Urothelium cell line (cell line): ENCODE measurements around the gene PRAC2.

Experiments used
- DNase-seq: peaks from one replicate; pipeline ENCODE4 v3.0.0; 2011; ENCODE audit warnings: low spot score, mixed read lengths
- FAIRE-seq: peaks from 2 replicates; lab custom pipeline; 2011; peaks lifted over from hg19 to GRCh38; lab: Jason Lieb, UNC

PRAC2 gene

DNA sequence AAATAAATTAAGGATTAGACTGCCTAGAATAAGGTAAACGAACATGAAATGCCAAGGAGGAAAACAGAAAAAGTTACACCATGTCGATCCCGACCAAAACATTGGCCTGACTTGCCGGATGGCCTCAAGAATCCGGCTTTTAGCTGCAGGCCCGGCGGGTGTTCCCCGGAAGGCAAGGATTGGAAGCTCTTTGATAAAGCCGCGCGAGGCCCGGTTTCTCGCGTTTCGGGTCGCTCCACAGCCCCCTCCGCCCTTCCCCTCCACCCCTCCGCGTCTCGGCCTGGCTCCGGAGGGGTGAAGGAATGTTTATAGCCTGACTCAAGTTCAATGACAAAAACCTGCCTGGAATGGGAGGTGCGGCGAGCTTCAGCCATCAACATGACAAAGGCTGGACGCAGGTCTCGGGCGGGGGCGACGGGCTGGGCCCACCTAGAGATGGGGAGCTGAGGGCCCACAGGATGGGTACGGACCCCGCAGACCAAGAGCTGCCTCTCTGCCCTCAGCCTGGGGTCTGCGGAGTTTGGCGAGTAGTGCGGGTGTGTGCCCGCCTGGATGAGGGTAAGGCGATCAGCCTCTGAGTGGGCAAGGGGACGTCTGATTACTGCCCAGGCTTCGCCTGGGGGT lies 3.2 kb upstream of the PRAC2 start:
- DNase-seq (no peak), FAIRE-seq (no peak)

DNA sequence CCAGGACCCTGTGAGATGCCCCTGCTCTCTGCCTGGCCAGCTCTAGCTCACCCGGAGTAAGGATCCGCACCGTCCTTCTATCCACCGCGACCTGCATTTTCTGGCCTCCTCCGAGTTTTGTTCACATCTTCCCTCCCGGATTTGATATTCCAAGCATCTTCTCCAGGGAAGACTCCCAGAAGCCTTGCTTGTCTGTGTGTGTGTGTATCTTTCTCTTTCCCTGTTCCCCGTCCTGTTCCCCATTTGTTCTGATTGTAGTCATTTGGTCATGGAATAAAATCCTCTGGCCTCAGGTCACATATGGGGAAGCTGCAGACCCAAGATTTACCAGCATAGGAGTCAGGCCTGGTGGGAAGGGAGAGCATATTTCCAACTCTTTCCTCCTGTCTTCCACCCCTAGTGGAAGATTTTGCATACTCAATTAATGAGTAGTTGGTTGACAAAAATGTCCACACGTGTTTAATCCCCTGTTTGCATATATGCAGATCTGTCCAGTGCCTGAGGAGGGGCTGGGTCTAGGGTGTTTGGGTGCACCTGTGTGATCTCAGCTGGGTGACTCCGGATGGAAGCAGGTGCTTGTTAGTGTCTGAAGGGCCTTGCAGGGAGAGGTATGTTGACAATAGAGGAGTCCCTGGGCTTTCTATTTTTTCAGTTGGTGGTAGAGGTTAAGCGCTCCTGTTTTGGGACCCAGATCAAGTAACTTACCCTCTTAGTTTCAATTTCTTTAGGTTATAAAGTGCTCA lies 2.5 kb upstream of the PRAC2 start:
- no peak for DNase-seq
- FAIRE-seq: no peak

DNA sequence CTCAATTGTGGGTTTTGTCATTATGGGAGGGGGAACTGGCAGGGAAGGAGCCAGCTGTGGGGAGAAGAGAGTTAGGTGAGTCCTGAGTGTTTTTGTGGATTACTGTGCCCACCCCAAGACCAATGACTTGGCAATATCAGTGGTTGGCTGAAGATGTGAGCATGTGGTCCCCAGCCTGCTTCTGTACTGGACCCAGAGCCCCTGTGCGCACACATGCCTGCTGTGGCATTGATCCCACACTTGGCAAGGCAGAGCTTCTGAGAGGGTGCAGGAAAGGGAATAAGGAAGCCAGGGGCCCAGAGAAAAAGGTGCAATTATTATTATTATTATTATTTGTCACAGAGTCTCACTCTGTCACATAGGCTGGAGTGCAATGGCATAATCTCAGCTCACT lies 2.0 kb upstream of the PRAC2 start:
- FAIRE-seq (no peak), DNase-seq (no peak)

DNA sequence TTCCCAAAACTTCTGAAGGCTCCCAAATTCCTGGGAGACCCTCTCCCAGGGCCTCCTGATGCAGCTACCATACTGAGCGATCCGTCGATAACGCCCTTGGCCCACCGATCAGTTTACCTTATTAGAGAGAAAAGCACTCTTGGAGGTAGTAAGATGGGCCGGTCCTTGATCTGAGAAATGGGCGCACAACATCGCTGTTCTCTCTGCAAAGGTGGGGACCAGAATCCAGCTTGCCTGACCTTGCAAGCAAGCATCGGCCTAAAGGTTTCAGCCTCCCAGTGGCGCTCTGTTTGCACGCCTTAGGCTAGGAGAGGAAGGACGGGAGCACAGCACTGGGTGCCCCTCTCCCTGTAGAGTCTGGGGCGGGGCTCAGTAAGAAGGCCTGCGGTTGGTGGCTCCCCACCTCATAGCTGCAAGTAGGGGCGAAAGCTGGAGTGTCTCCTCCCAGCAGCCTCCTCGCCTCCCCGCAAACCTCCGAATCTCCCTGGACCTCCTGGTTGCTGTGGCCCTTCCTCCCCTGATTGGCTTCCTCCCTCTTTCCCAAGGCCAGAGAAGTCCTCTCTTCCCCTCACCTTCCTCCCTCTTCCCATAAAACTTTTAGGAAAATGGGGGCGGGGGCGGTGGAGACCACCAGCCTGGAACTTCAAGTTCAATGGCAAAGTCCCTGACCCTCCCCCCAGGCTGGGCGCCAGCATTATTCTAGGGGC lies 631 bp upstream of the PRAC2 start, which contains the start of gene PRAC1:
TSS of gene PRAC1 (minus strand) at position 318 of the 707 bp plus-strand sequence. CDS start at position 192, 126 bp downstream.
- FAIRE-seq (no peak), DNase-seq (no peak)

DNA sequence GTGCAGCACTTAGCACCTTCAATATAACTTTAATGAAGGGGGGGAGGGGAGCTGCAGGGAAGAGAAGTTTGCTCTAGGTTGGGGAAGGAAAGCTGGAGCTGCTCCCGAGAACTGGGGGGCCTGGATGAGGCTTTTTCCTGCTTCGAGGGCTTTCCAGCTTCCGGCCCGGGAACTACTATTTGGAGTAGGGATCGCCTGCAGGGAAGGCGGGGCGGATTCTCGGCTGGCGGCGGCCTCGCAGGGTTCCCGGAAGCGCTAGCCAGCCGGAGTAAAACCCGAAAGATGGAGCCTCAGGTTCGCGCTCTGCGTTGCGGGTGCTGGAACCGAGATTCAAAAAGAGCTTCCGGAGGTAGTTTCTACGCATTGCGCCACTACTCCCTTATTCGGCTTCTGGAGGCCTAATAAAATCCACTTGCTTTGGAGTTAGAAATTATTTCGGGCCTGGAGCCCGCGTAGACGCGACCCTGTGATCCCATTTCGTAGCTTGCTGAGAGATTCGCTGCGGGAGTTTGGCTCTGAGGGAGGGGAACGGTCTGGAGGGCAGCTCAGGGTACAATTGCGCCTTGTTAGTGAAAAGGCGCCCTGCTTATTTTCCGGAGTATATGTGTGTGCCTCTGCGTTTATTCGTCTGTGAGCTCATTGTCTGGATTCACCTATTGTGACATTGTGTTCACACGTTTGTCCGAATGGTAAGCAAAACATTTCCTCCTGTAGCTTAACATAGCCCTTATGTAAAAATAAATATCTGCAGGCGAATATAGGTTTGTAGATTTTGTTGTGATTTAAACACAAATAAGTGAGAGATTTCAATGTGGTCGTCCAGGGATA lies 652 bp downstream of the PRAC2 start:
- FAIRE-seq (no peak), DNase-seq (no peak)

DNA sequence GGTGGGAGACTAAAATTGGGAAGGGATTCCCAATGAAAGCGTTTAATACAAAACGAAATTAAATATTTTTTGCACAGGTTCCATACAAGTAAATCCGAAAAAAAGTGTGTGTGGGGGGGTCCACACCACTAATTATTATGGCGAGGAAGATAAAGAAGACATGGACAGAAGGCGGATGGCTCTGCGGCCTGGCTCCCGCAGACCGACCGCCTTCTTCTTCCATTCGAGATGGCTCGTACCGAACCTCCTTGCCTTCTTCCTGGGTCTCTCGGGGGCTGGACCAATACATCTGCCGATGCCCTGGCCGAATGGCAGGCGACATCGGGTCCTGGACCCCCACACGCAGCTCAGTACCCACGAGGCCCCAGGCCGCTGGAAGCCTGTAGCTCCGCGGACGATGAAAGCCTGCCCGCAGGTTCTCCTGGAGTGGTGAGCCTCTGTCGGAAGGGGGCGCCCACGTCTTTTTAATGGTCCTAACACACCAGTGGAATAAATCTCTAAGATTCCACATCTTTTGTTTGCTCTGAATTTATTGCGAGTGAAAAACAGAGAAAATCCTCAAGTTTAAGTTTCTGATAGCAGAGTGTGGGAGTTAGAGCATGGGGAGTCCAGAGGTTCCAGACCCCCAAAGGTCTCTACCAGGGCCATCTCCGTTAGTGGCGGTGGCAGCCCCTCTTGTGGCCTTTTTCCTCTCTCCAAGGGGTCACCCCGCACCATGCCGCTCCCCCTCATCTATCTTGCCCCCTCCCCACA lies 1.4 kb downstream of the PRAC2 start:
- DNase-seq: peak; percentile 60
- no peak for FAIRE-seq

DNA sequence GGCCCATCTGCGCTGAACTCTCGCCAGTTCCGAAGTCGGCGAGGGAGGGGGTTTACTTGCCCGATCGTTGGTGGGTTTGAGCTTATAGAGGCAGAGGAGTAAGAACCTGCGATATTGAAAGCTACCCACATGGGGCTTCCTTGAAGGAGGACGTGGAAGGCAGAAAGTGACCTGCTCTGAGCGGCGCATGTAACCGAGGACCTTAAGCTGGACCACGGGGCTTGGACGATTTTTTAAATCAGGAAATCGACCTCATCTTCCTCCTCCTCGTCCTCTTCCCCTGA lies 2.0 kb downstream of the PRAC2 start:
- no peak for FAIRE-seq
- DNase-seq: no peak

DNA sequence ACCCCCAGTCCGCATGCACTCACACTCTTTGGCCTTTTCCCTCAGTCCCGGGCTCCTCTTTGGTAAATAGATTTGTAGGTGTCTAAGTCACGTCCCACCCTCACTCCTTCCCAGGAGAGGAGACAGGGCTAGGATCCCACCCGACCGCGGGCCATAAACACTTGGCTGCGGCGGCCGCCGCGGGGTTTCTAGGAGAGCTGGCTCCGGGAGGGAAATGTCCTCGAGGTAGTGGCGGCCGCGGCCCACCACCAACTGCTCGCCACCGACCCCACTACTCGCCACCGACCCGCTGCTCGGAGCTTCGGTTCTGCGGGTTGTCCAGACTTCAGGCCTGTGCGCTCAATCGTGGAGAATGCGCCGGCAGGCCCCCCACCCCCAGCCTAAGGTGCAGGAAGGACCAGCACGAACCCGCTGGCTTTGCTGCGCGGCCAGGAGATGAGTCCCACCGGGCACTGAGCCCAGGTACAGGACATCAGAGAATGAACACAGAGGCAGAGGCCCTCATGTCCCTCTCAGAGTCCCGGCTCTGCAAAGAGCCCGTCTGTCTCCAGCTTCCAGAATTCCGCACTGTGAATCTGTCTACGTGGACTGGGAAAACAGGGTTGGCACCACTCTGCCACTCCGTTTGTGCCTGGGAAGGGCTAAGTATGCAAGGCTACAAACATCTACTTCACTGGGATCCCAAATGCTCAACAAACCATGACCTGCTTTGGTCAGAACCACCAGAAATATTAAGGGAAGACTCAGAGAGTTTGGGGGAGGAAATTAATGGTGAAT lies 2.5 kb downstream of the PRAC2 start:
- DNase-seq (no peak), FAIRE-seq (no peak)

DNA sequence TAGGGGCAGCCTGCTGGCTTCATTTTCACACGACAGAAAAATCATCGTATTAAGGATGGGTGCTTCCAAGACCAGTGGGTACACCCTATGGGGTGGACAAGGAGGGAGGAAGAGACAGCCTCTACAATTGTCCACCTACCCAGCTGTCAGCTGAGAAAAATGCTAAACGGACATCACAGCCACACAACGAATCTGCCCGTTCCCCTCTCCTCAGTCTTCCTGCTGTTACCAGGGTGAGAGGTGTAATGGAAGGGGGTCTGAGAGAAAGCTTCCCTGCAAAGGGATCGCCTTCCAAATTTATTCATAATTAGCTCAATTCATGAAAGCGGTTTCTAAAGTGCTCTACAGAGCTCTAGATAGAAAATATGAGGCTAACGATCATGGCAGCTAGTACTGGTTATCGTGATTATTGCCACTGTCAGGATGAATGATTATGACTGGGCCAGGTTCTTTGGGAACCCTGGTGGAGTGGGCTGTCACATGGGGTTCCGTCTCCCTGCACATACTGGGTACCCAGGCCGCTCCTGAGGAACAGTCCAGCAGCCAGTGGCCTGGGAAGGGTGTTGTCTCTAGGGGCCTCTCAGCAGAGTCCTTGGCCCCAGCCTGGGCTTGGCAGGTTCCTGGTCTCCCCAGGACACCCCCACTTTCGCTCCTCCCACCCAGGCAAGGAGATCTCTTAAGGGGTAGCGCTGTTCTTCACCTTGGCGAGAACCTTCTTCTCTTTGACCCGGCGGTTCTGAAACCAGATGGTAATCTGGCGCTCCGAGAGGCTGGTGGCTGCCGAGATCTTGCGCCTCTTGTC lies 3.3 kb downstream of the PRAC2 start:
- no peak for DNase-seq
- no peak for FAIRE-seq

DNA sequence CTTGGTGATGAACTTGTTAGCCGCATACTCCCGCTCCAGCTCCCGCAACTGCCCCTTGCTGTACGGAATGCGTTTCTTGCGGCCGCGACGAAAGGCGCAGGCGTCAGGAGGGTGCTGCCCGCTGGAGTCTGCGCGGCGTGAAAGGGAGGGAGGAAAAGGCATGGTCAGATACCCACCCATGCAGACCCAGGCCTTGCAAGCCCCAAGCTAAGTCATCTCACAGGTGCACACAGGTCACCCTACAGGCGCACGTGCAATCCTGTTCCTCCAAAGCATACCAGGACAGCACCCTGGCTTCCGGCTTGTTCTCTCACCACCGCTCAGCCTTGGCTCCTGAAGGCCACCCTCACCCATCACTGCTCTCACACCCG lies 3.9 kb downstream of the PRAC2 start:
- DNase-seq: no peak
- FAIRE-seq: no peak

DNA sequence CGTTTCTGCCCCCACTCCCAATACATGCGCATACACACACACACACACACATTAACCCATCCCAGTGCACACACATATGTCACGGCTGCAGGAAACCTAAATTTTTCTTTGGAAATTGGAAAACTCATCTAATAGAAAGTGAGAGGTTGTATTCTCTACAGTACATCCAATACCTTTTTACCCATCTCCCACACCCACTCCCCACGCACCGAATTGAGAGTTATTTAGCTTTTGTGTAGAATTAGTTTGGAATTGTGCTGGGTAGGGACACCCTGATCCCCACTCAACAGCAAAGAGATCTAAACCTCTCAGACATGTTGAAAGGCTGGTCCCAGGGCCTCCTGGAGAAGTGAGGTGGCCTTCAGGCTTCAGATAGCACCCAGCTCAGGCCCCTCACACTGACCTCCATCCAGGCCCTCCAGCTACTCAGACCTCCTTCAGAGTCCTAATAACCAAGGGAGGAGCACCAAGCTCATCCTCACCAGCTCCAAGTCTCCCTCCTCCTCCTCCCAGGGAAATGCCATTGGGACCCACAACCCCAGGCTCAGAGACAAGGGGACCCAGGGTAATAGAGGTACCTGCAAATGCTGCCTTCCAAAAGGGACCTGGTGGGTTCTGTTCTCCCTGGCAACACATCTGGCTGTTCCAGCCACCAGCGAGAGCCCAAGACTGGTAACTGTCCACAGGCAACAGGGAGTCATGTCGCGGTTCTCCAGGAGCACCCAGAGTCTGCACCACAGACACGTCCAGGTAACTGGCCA lies 4.6 kb downstream of the PRAC2 start:
- DNase-seq (no peak), FAIRE-seq (no peak)

DNA sequence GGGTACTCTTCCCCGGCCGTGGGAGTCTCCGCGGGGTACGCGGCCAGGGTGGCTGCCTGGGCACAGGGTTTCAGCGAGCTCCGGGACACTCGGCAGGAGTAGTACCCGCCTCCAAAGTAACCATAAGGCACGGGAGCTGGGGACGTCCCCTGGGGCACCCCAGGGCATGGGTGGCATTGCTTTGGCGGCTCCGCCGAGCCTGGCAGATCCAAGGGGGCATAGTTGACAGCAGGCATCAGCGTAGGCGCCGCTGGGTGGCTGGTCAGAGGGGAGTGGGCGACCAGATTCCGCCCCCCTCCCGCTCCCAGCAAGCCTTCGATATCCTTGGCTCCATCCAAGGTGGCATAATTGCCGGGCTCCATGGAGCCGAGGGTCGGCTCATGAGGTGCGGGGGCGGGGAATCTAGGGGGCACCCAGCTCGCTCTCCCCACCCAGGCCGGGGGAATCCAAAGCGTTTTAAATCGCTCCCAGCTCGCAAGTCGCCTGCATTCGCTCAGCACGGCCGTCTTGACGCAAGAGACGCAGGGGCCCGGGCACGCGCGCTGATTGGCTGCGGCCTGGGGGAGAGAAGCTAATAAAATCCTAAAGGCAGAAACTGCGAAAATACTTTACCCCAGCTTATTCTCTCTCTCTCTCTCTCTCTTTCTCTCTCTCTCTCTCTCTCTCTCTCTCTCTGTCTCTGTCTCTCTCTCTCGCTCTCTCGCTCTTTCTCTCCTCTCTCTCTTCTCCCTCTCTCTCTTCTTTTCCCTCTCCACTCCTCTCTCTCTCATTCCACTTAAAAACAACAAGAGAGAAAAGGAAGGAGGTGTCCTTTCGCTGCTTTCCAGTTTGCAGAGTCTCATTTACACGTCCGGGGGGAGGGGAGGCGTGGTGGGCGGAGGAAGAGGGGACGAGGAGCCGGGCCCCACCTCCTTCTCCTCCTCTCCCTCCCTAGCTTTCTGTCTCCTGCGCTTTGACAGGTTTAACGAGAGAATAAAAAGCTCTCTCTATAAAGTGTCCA lies 5.5 kb downstream of the PRAC2 start, which contains the start of gene HOXB13:
TSS of gene HOXB13 (minus strand) at position 519 of the 1,000 bp plus-strand sequence. CDS start at position 362, 157 bp downstream.
- DNase-seq: peak; percentile 88
- peak; percentile 9 for FAIRE-seq

DNA sequence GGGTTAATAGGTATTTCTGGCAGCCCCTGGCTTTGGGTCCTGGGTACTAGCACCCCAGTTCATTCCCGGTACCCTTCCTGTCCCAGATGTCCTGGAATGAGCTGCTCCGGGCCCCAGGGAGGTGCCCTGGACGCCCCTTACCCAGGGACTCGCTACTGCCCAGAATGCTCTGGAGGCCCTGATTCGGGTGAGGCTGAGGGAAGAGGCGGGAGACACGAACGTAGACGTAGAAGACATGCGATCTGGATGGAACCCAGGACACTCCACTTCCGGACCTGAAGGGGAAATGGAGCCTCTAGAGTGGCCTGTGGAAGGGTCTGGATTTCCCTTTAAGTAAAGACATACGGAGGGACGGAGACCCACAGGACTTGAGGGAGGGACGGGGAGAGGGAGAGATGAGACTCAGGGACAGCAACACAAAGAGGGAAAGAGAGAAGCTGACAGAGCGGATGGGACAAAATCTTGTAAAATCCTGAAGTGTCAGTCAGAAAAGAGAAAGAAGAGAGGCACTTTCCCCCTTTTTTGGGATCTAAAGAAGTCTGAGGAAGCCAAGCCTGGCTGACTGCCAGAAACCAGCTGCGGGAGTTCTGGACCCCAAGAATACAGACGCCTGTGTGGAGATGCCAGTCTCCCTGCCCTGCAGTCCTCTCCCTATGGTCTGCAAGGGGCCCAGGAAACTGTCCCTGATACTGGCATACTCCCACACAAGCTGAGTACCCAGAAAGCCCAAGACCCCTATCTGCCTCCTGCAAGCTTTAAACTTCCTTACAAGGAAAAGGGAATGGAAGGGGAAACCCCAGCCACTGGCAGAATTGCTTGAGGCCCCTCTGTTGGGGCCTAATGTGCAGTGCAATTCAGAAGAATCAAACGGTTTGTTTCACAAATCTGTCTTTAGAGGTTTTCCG lies 6.6 kb downstream of the PRAC2 start:
- FAIRE-seq: no peak
- DNase-seq: peak; percentile 30

DNA sequence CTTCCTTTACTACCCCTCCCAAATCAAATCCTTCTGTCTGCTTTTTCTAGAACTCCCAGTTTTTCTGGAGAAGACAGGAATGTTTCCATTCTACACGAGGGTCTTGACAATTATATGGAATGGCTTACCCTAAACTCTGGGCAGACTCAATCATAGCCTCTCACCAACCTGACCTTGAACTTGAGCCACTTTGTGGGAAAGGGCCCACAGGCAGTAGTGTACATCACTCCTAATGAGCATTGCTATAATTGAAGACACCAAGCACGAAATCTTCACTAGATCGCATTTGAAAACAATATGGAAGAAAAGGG lies 7.2 kb downstream of the PRAC2 start:
- DNase-seq: no peak
- no peak for FAIRE-seq

DNA sequence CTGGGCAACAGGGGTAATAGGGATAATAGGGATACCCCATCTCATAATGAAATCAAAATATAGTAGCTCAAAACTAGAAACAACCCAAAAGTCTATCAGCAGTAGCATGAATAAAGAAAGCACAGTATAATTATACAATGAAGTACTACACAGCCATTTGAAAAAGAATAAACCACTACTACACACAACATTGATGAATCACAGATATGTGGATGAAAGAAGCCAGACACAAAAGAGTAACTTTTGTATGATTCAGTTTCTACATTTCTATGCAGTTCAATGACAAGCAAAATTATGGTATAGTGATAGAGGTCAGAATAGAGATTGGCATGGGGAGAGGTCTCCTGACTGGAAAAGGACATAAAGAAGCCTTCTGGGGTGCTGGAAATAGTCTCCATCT lies 8.4 kb downstream of the PRAC2 start:
- FAIRE-seq: no peak

More for the DNA sequence above, 8.4 kb downstream of the PRAC2 start:
- DNase-seq: no peak
